Measurements from ENCODE around the gene GTPBP1.
A peak's percentile ranks its signal among the peaks of the same experiment; 100 is the strongest.

GTPBP1 gene

GRCh38 chr22:38739300-38740055 is 33.7 kb downstream of the GTPBP1 start:
- DNase-seq (ENCODE audit: low read depth in 2 of 2) = no peak

DNA sequence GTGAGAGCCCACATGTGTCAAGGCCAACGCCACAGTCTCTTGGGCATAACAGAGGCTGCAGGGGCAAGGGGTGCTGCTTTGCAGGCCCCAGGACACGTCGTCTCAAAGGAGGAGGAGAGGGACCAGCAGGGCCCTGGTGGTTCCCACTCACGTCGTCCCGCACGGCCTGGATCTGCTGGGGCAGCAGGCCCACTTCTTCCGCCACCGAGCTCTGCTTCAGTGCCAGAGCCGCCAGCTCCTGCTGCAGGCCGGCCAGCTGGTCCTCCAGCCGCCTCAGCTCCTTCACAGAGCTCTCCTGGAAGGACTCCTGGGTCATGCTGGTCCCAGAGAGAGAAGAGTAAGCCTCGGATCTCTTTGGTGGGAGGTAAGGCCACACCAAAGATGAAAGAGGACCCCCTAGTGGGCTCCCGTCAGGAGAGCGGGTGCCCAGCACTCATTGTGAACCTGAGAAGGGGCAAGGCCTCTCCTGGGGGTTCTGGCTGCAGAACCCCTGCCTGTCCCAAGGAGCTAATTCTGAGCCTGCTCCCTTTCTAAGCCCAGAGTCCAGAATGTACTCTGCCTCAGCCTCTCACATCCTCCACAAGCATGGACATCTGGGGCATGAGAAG is 34.5 kb downstream of the GTPBP1 start:
- DNase-seq (ENCODE audit: low read depth in 2 of 2) = no peak

DNA sequence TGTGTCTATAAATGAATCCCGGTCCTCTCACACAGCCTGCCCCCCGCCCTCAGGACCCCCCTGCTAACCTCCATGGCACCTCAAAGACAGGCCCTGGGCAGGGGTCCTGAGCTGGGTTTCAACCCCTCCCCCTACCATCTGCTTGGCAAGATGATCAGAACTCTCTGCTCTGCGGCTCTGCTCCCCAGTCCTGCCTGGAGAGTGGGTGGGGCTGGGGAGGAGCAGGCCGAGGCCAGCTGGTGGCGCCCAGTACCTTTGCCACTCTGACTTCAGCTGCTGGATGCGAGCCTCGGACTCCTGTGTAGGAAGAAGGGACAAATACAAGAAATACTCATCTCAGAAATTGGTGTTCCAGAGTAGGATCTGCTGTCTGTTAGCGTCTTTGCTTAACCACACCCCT is 35.0 kb downstream of the GTPBP1 start:
- no peak for DNase-seq (ENCODE audit: low read depth in 2 of 2)

DNA sequence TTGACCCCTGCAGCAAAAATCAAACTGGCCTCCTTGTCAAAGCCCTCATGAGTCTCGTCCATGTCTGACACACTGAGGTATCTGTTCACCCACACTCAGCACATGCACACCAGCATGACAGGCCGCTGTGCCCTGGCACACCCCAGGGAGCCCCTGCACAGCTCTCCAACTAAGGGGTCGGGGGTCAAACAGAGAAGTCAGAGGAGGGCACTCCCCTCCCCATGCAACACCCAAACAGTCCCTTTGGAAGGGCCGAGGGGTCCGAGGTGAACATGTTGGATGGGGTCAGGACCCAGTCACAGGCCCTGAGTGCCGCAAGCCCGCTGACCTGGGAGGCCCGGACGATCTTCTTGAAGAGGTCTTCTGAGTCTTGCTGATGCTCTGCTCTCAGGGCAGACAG is 35.4 kb downstream of the GTPBP1 start:
- no peak for DNase-seq (ENCODE audit: low read depth in 2 of 2)

DNA sequence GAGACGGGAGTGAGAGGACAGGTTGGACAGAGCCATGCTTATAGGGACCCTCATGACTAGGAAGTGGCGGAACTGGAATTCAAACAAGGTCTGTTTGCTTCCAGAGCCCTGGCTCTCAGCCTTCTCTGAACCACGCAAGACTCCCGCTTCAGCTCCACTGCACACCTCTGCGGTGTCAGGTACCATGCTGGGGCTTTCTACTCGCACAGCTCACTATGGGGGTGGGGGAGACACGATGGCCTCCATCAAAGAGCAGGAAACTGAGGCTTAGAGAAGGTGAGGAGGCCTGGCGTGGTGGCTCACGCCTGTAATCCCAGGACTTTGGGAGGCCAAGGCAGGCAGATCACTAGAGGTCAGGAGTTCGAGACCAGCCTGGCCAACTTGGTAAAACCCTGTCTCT is 35.8 kb downstream of the GTPBP1 start:
- DNase-seq (ENCODE audit: low read depth in 2 of 2) = no peak

- DNase-seq (ENCODE audit: low read depth in 2 of 2) = no peak
These were observed 36.6 kb downstream of the GTPBP1 start for GRCh38 chr22:38742176-38742942.

GRCh38 chr22:38744981-38745380 is 39.2 kb downstream of the GTPBP1 start:
- DNase-seq (ENCODE audit: low read depth in 2 of 2) = no peak

DNA sequence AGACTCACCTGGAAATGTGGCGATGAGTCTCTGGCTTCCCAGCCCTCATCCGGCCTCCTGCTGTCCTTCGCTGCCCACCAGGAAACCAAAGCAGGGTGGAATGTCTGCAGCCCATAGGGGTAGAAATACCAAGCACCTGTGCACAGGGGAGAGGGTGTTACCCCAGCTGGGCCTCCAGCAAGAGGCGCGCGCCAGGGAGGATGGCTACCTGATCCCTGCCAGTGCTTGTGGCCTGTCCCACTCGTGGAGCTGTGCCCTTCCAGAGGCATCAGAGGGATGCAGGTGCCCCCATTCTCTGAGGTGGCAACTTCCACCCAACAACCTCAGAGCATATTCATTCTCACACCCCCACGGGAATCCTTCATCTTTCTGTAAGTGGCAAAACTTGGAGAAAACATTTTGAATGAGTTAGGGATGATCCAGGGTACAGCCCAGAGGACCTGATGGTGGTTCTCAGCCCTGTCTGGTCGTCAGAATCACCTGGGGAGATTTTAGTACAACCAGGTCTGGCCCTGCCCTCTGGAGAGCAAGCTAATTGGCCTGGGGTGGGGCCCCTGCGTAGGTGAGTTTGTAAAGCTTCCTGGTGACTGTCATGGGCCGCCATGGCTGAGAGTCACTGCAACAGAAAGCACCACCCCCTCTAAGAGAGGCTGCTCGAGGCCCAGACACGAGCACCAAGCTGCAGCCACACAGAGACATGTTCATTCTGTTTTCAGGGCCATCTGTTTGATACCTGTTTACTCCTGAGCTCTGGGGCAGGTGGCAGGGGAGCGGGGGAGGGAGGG is 40.1 kb downstream of the GTPBP1 start:
- no peak for DNase-seq (ENCODE audit: low read depth in 2 of 2)

DNA sequence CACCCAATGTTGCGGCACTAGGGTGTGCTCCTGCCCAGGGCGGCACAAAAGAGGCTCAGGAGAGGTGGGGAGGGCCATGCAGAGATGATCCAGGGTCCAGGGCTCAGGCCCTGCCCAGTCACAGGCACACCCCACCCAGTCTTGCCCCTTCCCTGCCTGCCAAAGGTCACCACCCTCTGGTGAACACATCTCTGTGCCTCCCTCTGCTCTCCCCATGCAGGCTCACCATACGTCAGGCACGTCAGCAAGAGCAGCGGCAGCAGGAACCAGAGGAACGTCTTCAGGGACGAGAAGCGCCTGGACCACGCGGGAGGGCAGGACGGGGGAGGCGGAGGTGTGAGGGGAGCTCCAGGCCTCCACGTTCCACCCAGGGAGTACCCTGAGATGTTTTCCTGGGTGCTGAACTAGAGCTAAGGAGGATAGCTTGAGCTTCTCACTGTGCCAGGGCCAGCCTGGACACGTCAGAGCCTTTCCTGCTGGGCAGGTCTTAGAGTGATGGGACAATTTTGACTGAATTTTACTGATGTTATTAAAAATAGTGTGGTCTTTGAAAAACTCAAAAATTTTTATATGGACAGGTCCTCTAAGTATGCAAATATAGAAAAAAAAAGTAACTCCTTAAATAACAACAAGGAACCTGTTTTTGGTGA is 42.9 kb downstream of the GTPBP1 start:
- no peak for DNase-seq (ENCODE audit: low read depth in 2 of 2)

- no peak for DNase-seq (ENCODE audit: low read depth in 2 of 2)
These were observed 44.4 kb downstream of the GTPBP1 start for GRCh38 chr22:38750104-38750503.

GRCh38 chr22:38750638-38751037 is 44.9 kb downstream of the GTPBP1 start:
- no peak for DNase-seq (ENCODE audit: low read depth in 2 of 2)

DNA sequence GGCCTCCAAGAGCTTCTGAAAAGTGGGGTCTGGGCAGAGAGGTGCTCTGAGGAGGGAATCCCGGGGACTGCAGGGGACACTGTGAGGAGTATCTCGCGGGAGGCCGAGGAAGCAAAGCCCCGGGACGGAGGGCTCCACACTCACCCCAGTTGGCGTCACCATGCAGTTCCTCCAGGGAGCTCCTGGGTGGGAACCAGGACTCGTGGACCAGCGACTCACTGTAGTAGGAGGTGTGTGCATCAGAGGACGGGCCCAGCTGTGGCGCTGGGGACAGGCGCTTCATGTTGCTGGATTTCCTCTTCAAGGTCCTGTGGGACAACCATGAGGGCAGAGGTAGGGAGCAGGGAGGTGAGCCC is 45.3 kb downstream of the GTPBP1 start:
- DNase-seq (ENCODE audit: low read depth in 2 of 2) = no peak

DNA sequence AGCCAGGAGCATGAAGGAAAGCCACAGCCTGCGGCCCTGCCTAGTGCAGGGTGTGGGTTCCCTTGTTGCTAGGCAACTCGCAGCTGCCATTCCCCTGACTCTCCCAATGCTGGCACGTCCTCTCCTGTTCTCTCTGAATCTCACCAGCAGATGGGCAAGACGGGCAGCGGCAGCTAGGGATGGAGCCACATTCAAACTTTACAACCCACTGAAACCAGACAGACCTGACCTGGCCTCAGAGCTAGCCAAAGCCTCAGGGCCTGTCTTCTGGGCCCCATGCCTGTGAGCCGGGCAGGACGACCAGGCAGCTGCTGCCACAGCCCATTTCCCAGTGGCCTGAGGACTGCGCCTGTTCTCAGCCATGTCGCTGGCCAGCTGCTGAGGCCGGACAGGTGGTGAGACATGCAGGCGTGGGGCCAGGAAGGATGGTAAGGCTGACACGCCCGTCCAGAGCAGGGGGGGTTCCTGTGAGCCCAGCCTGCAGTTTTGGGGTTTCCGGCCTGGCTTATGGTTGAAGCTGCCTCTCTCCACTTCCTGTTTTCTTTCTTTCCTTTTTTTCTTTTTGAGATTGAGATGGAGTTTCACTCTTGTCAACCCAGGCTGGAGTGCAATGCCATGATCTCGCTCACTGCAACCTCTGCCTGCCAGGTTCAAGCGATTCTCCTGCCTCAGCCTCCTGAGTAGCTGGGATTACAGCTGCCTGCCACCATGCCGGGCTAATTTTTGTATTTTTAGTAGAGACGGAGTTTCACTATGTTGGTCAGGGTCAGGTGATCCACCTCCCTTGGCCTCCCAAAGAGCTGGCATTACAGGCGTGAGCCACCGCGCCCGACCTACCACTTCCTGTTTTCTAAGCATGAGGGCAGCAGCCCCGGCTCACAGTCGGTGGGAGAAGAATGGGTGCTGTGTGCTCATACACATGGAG is 45.9 kb downstream of the GTPBP1 start:
- DNase-seq (ENCODE audit: low read depth in 2 of 2) = no peak

GRCh38 chr22:38753948-38754750 is 48.4 kb downstream of the GTPBP1 start:
- DNase-seq (ENCODE audit: low read depth in 2 of 2) = peak in 1 of 2 experiments; percentile 24

- DNase-seq (ENCODE audit: low read depth in 2 of 2) = no peak
These were observed 49.0 kb downstream of the GTPBP1 start for GRCh38 chr22:38754751-38755154.

GRCh38 chr22:38755155-38755910 is 49.6 kb downstream of the GTPBP1 start:
- no peak for DNase-seq (ENCODE audit: low read depth in 2 of 2)

DNA sequence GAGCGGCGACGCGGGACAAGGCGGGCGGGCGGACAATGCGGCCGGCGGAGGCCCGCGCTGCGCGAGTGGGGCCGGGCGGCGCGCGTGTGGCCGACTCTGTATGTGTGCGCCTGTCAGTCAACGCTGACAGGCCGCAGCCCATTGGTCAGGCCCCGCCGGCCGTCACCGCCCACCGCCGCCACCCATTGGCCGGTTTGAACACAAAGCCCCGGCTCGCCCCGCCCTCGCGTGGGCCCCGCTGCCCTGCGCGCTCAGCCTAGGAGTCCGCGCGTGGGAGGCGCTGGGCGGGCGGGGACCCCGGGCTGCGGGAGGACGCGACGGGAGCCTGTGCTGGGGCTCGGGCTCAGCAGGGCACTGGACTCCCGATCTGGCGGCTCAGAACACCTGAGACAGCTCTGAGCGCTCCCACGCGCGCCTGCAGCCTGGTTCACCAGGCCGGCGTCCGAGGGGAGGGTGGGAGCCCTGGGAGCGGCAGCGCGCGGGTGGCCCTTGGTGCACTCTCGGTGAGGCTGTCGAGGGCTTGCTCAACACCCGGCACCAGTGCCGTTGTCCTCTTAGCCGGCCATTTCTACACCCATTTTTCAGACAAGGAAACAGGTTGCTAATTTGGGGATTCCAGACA is 50.3 kb downstream of the GTPBP1 start, which contains the start of gene SUN2:
SUN2 (minus strand) TSS at position 88 of the 622 bp plus-strand sequence. CDS start 3,370 bp downstream, outside the sequence.
- peak; percentile 46 to 49 for DNase-seq (ENCODE audit: low read depth in 2 of 2)

Measured in fibroblast of skin of left quadriceps (primary cell).